HepG2 (cell line): ENCODE results near the gene TGFA. TPM values are rescaled to one million over a fixed set of nuclear protein-coding genes. Genes with fewer than 3 reads are reported as not detected.

Source experiments
- BORCS8-MEF2B ChIP-seq: sonication (generic); formaldehyde crosslinking; IDR thresholded peaks from 2 replicates; pipeline ENCODE4 v1.8.0; 2022; ENCODE audit warnings: mild to moderate bottlenecking, missing genetic modification reagents
- CENPX ChIP-seq: sonication (generic); formaldehyde crosslinking; IDR thresholded peaks from 2 replicates; pipeline ENCODE4 v1.9.0; 2021; ENCODE audit warnings: mild to moderate bottlenecking, missing genetic modification reagents, moderate library complexity
- E2F2 ChIP-seq: sonication (generic); formaldehyde crosslinking; IDR thresholded peaks from 2 replicates; pipeline ENCODE4 v1.4.0; 2020; ENCODE audit warnings: missing genetic modification reagents, borderline replicate concordance
- HCFC1 ChIP-seq: fragments of 150-350 bp; IDR thresholded peaks from 2 replicates; pipeline ENCODE4 v1.6.1; 2014; ENCODE audit warnings: low read depth, low read length
- HNF4G ChIP-seq, 2 experiments: sonication (generic) in 1 of 2; formaldehyde crosslinking in 1 of 2; IDR thresholded peaks; 2 replicates each; pipeline versions ENCODE4 v1.4.0 to v1.6.1; 2011 to 2020; ENCODE audit warnings: borderline replicate concordance in 2 of 2, low read depth in 2 of 2, mild to moderate bottlenecking in 2 of 2, low read length in 1 of 2, missing genetic modification reagents in 1 of 2, moderate library complexity in 1 of 2
- KDM3A ChIP-seq: IDR thresholded peaks from 2 replicates; pipeline ENCODE4 v1.6.1; 2018; ENCODE audit warnings: low read depth, missing compliant biosample characterization
- KLF16 ChIP-seq, 2 experiments: sonication (generic) in 1 of 2; formaldehyde crosslinking in 1 of 2; IDR thresholded peaks; 2 replicates each; pipeline versions ENCODE4 v1.6.1 to v1.8.0; 2016 to 2023; ENCODE audit warnings: missing genetic modification reagents in 2 of 2, missing compliant biosample characterization in 1 of 2
- MATR3 ChIP-seq: sonication (generic); formaldehyde crosslinking; IDR thresholded peaks from 2 replicates; pipeline ENCODE4 v1.4.0; 2020; ENCODE audit warnings: missing genetic modification reagents
- MLX ChIP-seq: IDR thresholded peaks from 2 replicates; pipeline ENCODE4 v1.6.1; 2016
- NR2C2 ChIP-seq: sonication (generic); formaldehyde crosslinking; IDR thresholded peaks from 2 replicates; pipeline ENCODE4 v1.4.0; 2020; ENCODE audit warnings: missing genetic modification reagents, mild to moderate bottlenecking, moderate library complexity, borderline replicate concordance
- STAT5B ChIP-seq: sonication (generic); formaldehyde crosslinking; IDR thresholded peaks from 2 replicates; pipeline ENCODE4 v1.4.0; 2020; ENCODE audit warnings: missing genetic modification reagents
- TFE3 ChIP-seq: IDR thresholded peaks from 2 replicates; pipeline ENCODE4 v1.6.1; 2016
- YEATS2 ChIP-seq: sonication (generic); formaldehyde crosslinking; IDR thresholded peaks from 2 replicates; pipeline ENCODE4 v1.4.0; 2020; ENCODE audit warnings: missing genetic modification reagents, borderline replicate concordance
- ZNF407 ChIP-seq: sonication (generic); formaldehyde crosslinking; IDR thresholded peaks from one replicate; pipeline ENCODE4 v1.5.1; 2020; ENCODE audit warnings: mild to moderate bottlenecking, missing genetic modification reagents; ENCODE audit errors: not compliant biosample characterization
- ZNF850 ChIP-seq: sonication (generic); formaldehyde crosslinking; conservative IDR thresholded peaks from 2 replicates; pipeline ENCODE4 v1.9.0; 2021; ENCODE audit warnings: mild to moderate bottlenecking, missing genetic modification reagents
- polyA plus RNA-seq, 8 experiments: library from polyadenylated mRNA; depleted of rRNA in 3 of 8; stranded (reverse) in 7 of 8; unstranded in 1 of 8; fragments of >200 nt; fragmentation: Illumina TruSeq in 4 of 8; extraction: Trizol in 4 of 8; gene quantifications; 2 replicates each; pipeline versions ENCODE4 v1.2.1 to v1.2.3, GENCODE V29; 2011 to 2016; ENCODE audit warnings: low read depth in 4 of 8, missing spikeins in 1 of 8, mixed read lengths in 1 of 8; ENCODE audit not compliant: insufficient read depth in 1 of 8
- total RNA-seq, 5 experiments: library from RNA; depleted of rRNA; stranded (reverse); fragments of >200 nt; fragmentation: Illumina TruSeq; extraction: Trizol; gene quantifications; 2 replicates each; pipeline ENCODE4 v1.2.3, GENCODE V29; 2016; ENCODE audit warnings: low read depth in 1 of 5

The TGFA gene
- total and polyA plus RNA-seq, 2 of the 13 experiments (the other 11 are each of a cell fraction or from before 2014, with no cell fraction given): 7.8 to 15.3 TPM

- peak; percentile 81; the same call in 1 of the 2 replicates for TF ChIP-seq HNF4G (IDR thresholded peaks at IDR 0.05; ENCODE audit: borderline replicate concordance, low read depth, low read length)
- TF ChIP-seq HNF4G (CRISPR knock-in tag; IDR thresholded peaks at IDR 0.05; ENCODE audit: borderline replicate concordance, low read depth): peak; percentile 38; the same call in 1 of the 2 replicates
- peak in 1 of 2 experiments; percentile 72; a peak in 1 of 4 replicates for TF ChIP-seq KLF16 (CRISPR knock-in tag; IDR thresholded peaks at IDR 0.05)
- peak; percentile 30; the same call in 1 of the 2 replicates for TF ChIP-seq MLX (CRISPR knock-in tag)
- TF ChIP-seq ZNF407 (CRISPR knock-in tag): no peak
- TF ChIP-seq BORCS8-MEF2B (CRISPR knock-in tag): 0 out of 2 replicates have a peak, but pooled peaks have one; percentile 29
- TF ChIP-seq E2F2 (CRISPR knock-in tag): no peak
- no peak for TF ChIP-seq MATR3 (CRISPR knock-in tag)
- TF ChIP-seq CENPX (CRISPR knock-in tag): no peak
- TF ChIP-seq YEATS2 (CRISPR knock-in tag): no peak
- no peak for TF ChIP-seq STAT5B (CRISPR knock-in tag)
- TF ChIP-seq ZNF850 (CRISPR knock-in tag): no peak
- 0 out of 2 replicates have a peak, but pooled peaks have one; percentile 32 for TF ChIP-seq TFE3 (CRISPR knock-in tag)
- 0 out of 2 replicates have a peak, but pooled peaks have one; percentile 73 for TF ChIP-seq NR2C2 (CRISPR knock-in tag)
- peak; percentile 82; the same call in 1 of the 2 replicates for TF ChIP-seq KDM3A (CRISPR knock-in tag)
- no peak for TF ChIP-seq HCFC1
Observed at GRCh38 chr2:70565039-70565731, 11.6 kb upstream of the TGFA start (continued).
